HG03571 (cell line): Measurements from ENCODE around the gene CELF5.
"Not testable (repeated sequence)": the region's sequence is repeated elsewhere in the genome, so short reads cannot be mapped to it uniquely, and the experiment has no call there.

Source experiments
- ATAC-seq: cut with Tn5 transposase; IDR thresholded peaks from one replicate; pipeline ENCODE4 v1.9.1; 2021; ENCODE audit not compliant: unreplicated experiment

The CELF5 gene

DNA sequence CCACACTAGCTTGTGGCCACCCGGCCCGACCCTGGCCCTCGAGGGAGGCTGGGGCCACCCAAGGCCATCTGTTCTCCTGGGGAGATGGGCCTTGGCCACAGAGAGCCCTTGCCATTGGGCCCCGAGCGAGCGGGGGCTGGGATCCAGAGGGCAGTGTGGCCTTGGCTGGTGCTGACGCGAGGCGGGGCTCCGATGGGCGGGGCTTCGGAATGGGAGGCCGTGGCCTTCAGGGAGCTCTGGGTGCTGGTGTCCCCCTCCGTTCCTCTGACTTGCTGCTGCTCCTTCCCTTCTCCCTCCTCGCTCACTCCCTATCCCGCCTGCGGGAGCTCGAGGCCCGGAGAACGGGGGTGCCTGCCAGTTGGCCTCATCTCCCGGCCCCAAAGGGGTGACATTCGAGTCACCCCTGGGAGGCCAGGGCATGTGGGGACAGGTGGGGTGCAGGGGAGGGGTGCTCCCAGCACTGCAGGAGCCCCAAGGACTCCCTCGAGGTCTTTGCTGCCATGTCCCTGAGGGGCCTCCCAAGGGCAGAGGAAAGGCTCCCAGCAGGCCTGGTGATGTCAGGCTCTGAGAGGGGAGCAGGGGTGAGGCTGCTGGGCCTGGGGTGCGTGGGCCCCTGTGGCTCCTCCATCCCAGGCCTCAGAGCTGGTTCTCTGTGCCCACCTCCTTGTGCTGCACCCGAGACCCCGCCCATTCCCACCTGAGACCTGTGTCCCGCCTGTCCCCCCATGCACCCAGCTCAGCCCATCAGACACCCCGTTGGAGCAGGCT lies 34.6 kb upstream of the CELF5 start:
- no peak for ATAC-seq

DNA sequence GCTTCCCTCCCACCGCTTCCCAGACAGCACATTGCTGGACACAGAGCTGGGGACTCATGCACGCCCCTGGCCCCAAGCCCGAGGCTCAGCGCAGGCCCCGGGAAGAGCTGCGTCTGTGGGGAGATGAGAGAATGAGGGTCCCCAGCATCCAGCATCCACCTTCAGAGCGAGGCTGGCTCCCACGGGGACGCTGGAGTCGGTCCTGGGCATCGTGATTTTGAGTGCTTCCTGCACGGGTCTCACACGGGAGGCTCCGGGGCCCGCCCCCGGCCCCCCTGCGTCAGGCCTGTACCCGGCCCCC lies 34.0 kb upstream of the CELF5 start:
- no peak for ATAC-seq

- ATAC-seq: no peak
Observed at GRCh38 chr19:3190921-3191805, 33.3 kb upstream of the CELF5 start.

DNA sequence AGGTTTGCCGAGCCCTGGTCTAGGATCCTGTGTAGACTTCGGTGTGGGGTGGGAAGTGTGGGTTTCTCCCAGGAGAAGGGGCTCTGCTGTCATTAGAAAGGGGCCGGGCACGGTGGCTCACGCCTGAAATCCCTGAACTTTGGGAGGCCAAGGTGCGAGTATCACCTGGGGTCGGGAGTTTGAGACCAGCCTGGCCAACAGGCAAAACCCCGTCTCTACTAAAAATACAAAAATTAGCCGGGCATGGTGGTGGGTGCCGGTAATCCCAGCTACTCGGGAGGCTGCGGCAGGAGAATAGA lies 32.7 kb upstream of the CELF5 start:
- not testable (repeated sequence) for ATAC-seq

GRCh38 chr19:3192228-3192635 lies 32.2 kb upstream of the CELF5 start:
- no peak for ATAC-seq

DNA sequence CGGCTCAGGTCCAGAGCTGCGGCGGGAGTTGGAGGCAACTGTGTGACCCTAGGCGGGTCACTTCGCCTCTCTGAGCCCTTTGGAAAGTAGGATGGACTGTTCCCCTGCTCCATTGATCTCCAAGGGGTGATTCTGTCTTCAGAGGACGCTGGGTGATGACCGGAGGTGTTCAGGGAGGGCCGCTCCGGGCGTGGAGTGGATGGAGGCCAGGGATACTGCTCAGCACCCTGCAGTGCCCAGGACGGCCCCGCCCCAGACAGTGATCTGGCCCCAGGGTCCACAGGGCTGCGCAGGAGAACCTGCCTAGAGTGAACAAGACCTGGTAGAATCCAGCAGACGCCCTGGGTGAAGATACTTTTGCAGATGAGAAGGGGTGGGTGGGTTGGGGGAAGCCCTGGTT lies 31.8 kb upstream of the CELF5 start:
- ATAC-seq: no peak

DNA sequence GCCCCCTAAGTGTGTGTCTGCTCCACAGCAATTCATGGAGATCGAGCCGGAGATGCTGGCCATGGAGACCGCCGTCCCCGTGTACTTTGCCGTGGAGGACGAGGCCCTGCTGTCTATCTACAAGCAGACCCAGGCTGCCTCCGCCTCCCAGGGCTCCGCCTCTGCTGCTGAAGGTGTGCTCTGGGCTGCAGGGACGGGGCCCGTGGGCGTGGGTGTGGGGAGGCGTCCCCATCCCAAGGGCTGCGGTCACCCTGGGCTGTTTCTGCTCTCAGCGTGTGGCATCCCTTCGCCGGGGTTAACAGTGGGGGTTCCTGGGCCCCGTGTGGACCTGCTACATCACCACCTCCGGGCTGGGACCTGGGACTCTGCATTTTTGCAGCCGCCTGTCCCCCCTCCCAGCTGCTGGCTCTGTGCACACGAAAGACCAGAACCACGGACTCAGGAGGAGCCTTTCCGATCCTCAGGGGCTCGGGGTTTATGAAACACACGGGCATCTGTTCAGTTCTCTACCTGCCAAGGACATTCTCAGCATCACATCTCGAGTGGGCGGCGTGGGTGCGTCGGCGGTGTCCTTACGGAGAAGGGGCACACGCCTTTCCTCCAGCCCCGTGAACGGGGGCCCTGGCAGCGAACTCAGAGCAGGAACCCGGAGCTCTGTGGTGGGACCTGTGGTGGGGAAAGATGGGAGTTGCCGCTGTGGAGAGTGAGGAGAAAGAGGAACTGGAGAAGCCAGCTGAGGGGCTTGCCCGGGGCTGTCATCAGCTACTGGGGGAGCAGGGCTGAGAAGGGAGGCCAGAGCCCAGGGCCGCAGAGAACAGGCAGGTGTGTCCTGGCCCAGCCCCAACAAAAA lies 31.0 kb upstream of the CELF5 start:
- no peak for ATAC-seq

GRCh38 chr19:3194106-3195087 lies 30.1 kb upstream of the CELF5 start:
- ATAC-seq: no peak

DNA sequence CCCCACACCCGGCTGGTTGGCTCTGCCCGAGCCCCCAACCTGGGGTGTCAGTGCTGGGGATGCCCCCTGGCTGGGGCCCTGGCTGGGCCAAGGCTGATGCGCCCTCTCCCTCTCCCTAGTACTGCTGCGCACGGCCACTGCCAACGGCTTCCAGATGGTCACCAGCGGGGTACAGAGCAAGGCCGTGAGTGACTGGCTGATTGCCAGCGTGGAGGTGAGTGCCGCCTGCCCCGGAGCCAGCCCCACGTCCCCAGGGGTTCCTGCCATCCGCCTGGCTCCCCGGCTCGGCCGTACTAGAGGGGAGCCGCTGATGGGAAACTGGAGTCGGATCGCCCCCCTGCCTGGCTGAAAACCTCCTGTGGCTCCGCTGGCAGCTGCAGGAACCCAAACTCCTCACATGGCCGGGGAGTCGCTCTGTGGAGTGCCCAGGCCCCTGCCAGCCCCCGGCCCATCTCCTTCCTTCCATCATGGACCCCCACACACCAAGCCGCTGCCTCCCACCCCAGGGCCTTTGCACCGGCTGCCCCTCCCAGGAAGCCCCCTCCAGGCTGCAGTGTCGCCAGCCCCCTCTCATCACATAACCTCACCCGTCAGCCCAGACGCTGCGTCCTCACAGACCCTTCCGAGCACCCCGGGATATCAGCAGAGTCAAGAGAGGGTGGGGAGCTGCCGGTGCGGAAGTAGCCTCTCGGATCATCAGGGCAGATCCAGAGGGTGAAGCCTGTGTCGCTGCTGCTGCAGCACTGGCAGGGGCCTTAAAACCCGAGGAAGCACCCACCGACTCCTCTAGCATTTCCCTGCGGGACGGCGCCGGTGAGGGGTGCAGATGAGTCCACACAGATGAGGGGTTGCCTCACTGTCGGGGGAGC lies 28.2 kb upstream of the CELF5 start:
- ATAC-seq: no peak

- ATAC-seq: no peak
Observed at GRCh38 chr19:3196933-3197205, 27.6 kb upstream of the CELF5 start.

GRCh38 chr19:3198901-3199700 lies 25.4 kb upstream of the CELF5 start:
- ATAC-seq: no peak

DNA sequence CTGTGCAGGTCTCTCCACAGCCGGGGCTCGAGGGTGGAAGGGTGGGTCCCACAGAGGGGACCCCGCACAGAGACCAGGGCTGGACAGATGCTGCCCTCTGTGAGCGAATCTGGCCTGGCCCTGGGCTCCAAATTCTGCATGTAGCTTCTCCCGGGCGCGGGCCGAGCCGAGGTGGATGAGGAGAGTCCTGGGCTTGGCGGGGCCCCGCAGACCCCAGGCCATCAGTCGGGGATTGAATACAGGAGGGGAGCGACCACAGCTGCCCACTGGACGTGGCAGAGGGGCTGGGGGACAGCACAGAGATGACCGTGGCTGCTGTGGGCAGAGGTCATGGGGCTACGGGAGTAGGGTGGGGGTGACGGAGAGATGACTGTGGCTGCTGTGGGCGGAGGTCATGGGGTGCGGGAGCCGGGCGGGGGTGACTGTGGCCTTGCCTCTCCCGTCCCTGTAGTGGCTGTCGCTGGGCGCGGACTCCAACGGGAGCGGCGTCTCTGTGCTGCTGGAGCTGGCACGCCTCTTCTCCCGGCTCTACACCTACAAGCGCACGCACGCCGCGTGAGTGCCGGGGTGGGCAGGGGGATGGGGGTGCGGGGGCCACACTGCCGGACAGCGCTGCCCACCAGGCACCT lies 23.3 kb upstream of the CELF5 start:
- no peak for ATAC-seq

- no peak for ATAC-seq
Observed at GRCh38 chr19:3201911-3202310, 22.6 kb upstream of the CELF5 start.

GRCh38 chr19:3202346-3202745 lies 22.1 kb upstream of the CELF5 start:
- no peak for ATAC-seq

DNA sequence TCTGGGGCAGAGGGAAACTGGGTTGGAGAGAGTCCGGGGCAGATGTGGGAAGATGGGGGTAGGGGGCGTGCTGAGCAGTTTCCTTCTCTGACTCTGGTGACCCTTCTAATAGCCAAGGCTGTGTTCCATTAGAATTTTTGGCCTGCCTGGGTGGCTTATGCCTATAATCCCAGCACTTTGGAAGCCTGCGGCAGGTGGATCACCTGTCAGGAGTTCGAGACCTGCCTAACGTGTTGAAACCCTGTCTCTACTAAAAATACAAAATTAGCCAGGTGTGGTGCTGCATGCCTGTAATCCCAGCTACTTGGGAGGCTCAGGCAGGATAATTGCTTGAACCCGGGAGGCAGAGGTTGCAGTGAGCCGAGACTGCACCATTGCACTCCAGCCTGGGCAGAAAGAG lies 21.6 kb upstream of the CELF5 start:
- ATAC-seq: not testable (repeated sequence)

GRCh38 chr19:3203805-3204645 lies 20.4 kb upstream of the CELF5 start:
- no peak for ATAC-seq

GRCh38 chr19:3204646-3205275 lies 19.7 kb upstream of the CELF5 start:
- no peak for ATAC-seq
